ENCODE measurements around the gene SAP30. TPM values are rescaled to one million over a fixed set of nuclear protein-coding genes. Genes with fewer than 3 reads are reported as not detected.

The SAP30 gene
- total RNA-seq, 1 donor from 2014 or later, result 11.1 TPM

DNA sequence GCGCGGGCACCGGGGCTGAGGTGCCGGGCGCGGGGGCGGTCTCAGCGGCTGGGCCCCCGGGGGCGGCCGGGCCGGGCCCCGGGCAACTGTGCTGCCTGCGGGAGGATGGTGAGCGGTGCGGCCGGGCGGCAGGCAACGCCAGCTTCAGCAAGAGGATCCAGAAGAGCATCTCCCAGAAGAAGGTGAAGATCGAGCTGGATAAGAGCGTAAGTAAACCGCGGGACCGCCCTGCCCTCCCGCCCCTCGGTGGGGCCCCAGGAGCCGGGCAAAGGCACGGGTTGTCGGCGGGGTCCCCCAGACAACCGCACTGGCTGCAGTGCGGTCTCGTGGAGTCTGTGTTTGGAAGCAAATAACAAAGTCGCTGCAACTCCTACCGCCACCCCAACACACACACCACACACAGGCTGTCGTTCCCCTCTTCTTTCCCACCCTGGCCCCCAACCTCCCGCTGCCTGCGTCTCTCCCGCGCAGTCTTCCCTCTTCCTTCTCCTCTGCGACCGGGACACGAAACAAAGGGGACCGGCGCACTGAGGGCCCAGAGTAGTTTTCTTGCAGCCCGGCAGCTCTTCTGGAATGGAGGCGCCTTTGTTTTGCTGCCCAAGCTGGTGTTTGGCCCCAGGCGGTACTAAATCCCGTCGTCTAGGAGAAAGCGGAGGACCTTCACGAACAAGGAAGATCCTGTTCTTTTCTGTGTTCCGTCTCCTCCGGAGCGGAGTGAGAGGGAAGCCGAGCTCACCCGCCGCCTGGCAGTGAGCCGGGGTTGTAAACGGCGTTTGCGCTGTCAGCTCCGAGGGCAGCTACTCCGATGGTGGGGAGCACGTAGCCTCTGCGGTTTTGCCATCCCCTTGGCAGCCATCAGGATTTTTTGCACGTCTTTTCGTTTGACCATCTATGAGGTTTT is 788 bp downstream of the SAP30 start:
- no peak for FAIRE-seq
- H3K4me3 ChIP-seq (ENCODE audit: low read depth, low read length), result peak overlapping the region; percentile 95
- no peaks in the 10 kb centered on the region for H3K27me3 ChIP-seq (ENCODE audit: control insufficient read depth, insufficient read depth, low read length)
- DNase-seq (ENCODE audit: low read depth), result peak; percentile 60
- TF ChIP-seq, protein P1, sequence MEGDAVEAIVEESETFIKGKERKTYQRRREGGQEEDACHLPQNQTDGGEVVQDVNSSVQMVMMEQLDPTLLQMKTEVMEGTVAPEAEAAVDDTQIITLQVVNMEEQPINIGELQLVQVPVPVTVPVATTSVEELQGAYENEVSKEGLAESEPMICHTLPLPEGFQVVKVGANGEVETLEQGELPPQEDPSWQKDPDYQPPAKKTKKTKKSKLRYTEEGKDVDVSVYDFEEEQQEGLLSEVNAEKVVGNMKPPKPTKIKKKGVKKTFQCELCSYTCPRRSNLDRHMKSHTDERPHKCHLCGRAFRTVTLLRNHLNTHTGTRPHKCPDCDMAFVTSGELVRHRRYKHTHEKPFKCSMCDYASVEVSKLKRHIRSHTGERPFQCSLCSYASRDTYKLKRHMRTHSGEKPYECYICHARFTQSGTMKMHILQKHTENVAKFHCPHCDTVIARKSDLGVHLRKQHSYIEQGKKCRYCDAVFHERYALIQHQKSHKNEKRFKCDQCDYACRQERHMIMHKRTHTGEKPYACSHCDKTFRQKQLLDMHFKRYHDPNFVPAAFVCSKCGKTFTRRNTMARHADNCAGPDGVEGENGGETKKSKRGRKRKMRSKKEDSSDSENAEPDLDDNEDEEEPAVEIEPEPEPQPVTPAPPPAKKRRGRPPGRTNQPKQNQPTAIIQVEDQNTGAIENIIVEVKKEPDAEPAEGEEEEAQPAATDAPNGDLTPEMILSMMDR (IDR thresholded peaks at IDR 0.05; ENCODE audit: insufficient read depth, low read length, severe bottlenecking), result no peak
- peaks cover 2% of the 10 kb centered on the region for H3K36me3 ChIP-seq (ENCODE audit: control insufficient read depth, insufficient read depth, low read length)

DNA sequence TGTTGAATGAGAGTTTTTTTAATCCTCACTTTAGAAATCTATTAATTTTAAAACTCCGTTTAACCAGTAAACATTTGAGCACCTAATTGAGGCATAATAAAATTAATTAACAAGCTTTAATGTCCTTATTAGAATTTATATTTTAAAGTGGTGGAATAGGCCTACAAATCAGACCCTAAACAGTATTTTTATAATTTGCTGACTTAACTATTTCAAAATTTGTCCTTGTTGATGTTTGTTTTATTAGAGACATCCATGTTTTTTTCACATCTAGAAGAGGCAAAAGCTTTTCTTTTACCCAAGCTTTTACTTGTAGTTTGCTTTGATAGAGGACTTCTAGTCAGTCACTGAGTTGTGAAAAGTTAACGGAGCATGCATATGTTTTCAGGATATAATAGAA is 3.8 kb downstream of the SAP30 start:
- no peaks in the 10 kb centered on the region for H3K27me3 ChIP-seq (ENCODE audit: control insufficient read depth, insufficient read depth, low read length)
- DNase-seq (ENCODE audit: low read depth) (no peak), FAIRE-seq (no peak)
- H3K36me3 ChIP-seq (ENCODE audit: control insufficient read depth, insufficient read depth, low read length), result peaks cover 2% of the 10 kb centered on the region
- TF ChIP-seq, protein P1 (IDR thresholded peaks at IDR 0.05; ENCODE audit: insufficient read depth, low read length, severe bottlenecking), result no peak
- H3K4me3 ChIP-seq (ENCODE audit: low read depth, low read length), result no peak overlapping the region

GRCh38 chr4:173379929-173380328 is 9.2 kb downstream of the SAP30 start:
- Histone ChIP-seq H3K4me3 (ENCODE audit: low read depth, low read length) (no peak overlapping the region), H3K27me3 (ENCODE audit: control insufficient read depth, insufficient read depth, low read length) (no peaks in the 10 kb centered on the region), H3K36me3 (ENCODE audit: control insufficient read depth, insufficient read depth, low read length) (peaks cover 2% of the 10 kb centered on the region)
- TF ChIP-seq, protein P1 (IDR thresholded peaks at IDR 0.05; ENCODE audit: insufficient read depth, low read length, severe bottlenecking), result no peak
- no peak for DNase-seq (ENCODE audit: low read depth)
- FAIRE-seq, result no peak

GRCh38 chr4:173380987-173381386 is 10.2 kb downstream of the SAP30 start:
- H3K27me3 ChIP-seq (ENCODE audit: control insufficient read depth, insufficient read depth, low read length), result no peaks in the 10 kb centered on the region
- TF ChIP-seq, protein P1 (IDR thresholded peaks at IDR 0.05; ENCODE audit: insufficient read depth, low read length, severe bottlenecking), result no peak
- H3K4me3 ChIP-seq (ENCODE audit: low read depth, low read length), result no peak overlapping the region
- DNase-seq (ENCODE audit: low read depth), result no peak
- no peaks in the 10 kb centered on the region for H3K36me3 ChIP-seq (ENCODE audit: control insufficient read depth, insufficient read depth, low read length)
- FAIRE-seq, result no peak

GRCh38 chr4:173381610-173382009 is 10.9 kb downstream of the SAP30 start:
- H3K4me3 ChIP-seq (ENCODE audit: low read depth, low read length), result no peak overlapping the region
- no peaks in the 10 kb centered on the region for H3K36me3 ChIP-seq (ENCODE audit: control insufficient read depth, insufficient read depth, low read length)
- H3K27me3 ChIP-seq (ENCODE audit: control insufficient read depth, insufficient read depth, low read length), result no peaks in the 10 kb centered on the region
- DNase-seq (ENCODE audit: low read depth) (no peak), FAIRE-seq (no peak)
- TF ChIP-seq, protein P1 (IDR thresholded peaks at IDR 0.05; ENCODE audit: insufficient read depth, low read length, severe bottlenecking), result no peak
